ENCODE measurements around the gene CBARP. TPM values are rescaled to one million over a fixed set of nuclear protein-coding genes. Genes with fewer than 3 reads are reported as not detected.

The CBARP gene, protein sequence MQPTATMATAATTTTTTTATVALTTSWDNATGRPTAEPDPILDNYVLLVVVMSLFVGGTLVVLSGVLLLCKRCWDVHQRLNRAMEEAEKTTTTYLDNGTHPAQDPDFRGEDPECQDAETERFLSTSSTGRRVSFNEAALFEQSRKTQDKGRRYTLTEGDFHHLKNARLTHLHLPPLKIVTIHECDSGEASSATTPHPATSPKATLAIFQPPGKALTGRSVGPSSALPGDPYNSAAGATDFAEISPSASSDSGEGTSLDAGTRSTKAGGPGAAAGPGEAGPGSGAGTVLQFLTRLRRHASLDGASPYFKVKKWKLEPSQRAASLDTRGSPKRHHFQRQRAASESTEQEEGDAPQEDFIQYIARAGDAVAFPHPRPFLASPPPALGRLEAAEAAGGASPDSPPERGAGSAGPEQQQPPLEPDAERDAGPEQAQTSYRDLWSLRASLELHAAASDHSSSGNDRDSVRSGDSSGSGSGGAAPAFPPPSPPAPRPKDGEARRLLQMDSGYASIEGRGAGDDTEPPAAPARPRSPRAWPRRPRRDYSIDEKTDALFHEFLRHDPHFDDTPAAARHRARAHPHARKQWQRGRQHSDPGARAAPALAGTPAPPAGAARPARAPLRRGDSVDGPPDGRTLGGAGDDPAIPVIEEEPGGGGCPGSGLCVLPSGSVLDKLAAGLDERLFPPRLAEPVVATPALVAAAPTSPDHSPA
- 2.1 and 2.2 TPM in 2 replicates for total RNA-seq

GRCh38 chr19:1237754-1238368 lies at the start of gene CBARP:
Gene CBARP, minus strand, starts transcription at chr19:1238005. Its CDS starts 1,905 bp downstream, at chr19:1236100.
- no peak for DNase-seq (ENCODE audit: low read depth, low spot score)

- DNase-seq (ENCODE audit: low read depth, low spot score), result no peak
Observed at GRCh38 chr19:1286487-1287353, 48.9 kb upstream of the CBARP start.

DNA sequence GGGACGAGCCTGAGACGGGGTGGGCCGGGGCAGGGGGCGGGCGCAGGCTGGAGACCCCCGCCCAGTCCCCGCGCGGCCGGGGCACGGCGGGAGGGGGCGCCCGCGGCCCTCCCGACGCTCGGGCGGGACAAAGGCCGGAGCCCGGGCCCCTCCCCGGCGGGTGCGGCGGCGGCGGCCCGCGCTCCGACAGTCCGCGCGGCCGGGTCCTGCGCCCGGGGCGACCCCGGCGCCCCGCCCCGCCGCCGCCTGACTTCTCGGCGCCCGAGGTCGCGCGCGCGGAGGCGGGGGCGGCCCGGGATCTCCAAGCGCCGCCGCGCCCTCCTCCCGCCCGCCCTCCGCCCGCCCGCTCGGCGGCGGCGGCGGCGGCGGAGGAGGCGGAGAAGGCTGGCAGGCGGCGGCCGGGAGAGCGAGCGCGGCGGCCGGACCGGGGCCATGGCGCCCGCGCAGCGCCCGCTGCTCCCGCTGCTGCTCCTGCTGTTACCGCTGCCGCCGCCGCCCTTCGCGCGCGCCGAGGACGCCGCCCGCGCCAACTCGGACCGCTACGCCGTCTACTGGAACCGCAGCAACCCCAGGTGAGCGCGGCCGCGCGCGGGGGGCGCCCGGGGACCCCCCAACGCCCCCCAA lies 48.0 kb upstream of the CBARP start, which contains the start of gene EFNA2:
EFNA2 (plus strand) TSS at position 137 of the 624 bp plus-strand sequence; CDS start at position 433, 296 bp downstream.
- DNase-seq (ENCODE audit: low read depth, low spot score), result no peak

- DNase-seq (ENCODE audit: low read depth, low spot score), result no peak
Observed at GRCh38 chr19:1284979-1285736, 47.4 kb upstream of the CBARP start.

- no peak for DNase-seq (ENCODE audit: low read depth, low spot score)
Observed at GRCh38 chr19:1284293-1284978, 46.6 kb upstream of the CBARP start.

DNA sequence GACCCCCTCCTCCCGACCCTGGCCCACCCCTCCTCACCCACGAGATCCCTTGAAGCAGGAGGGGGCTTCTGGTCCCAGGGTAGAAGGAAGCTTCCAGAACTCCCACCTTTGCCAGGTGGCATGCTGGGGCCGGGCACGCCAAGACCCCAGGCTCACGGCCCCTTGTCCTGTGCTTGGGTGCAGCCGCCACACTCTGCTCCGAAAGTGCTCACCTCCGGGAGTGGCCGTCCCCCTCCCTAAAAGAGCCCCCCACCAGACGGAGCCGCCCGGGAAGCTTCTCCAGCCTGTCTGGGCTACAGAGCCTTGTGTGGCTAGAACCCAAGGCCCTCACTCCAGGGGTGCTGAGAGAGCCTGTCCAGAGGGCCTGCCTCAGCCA lies 46.1 kb upstream of the CBARP start:
- no peak for DNase-seq (ENCODE audit: low read depth, low spot score)

DNA sequence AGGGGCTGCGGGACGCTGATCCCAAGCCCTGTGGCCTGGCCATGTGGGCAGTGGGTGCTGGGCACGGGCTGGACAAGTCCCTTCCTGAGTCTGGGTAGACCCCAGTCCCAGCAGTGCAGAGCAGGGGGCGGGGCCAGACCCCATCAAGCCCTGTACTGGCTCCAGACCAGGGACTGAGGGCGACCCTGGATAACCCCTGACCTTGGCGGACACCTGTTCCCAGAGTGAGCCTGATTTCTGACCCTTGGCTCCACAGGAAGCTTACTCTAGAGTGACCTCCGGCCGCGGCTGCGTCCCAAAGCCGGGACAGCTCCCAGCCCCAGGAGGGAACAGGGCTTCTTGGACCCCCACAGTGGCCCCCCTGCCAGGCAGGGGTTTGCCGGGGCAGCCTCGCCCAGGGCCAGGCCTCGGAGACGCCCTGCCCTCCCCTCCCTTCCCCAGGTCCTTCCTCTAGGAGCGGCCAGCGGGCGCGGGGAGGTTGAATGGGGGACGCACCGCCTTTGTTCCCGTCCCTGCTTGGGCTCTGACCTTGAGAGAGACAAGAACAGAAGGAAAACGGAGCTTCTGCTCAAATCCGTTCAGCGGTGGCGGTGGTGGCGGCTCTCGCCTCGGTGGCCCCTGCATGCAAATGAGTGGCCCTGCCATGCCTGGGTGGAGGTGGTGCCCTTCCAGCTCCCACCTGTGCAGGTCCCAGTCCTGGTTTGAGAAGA lies 45.6 kb upstream of the CBARP start:
- no peak for DNase-seq (ENCODE audit: low read depth, low spot score)

DNA sequence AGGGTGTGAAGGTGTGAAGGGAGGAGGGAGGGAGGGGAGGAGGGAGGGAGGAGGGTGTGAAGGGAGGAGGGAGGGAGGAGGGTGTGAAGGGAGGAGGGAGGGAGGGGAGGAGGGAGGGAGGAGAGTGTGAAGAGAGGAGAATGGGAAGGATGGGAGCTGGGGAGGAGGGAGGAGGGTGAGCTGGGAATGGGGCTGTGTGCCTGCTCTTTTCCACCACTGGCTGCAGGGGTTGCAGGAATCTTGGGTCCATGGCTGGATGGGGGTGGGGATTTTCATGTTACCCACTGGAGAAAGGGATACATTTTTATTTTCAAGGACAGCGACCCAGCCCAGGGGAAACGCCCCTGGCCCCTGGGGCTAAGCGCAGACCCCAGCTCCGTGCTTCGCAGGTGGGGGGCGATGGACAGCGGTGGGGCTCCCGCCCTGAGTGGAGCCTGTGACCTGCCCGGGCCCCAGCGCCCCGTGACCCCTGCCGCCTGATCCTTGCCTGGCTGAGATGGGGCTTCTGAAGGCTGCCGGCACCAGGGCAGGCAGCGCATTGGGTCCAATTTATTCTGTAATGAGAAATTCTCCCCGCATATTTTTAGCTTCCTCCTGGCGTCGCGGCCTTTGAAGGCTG lies 44.9 kb upstream of the CBARP start:
- DNase-seq (ENCODE audit: low read depth, low spot score), result no peak

GRCh38 chr19:1281569-1282287 lies 43.9 kb upstream of the CBARP start:
- DNase-seq (ENCODE audit: low read depth, low spot score), result no peak

DNA sequence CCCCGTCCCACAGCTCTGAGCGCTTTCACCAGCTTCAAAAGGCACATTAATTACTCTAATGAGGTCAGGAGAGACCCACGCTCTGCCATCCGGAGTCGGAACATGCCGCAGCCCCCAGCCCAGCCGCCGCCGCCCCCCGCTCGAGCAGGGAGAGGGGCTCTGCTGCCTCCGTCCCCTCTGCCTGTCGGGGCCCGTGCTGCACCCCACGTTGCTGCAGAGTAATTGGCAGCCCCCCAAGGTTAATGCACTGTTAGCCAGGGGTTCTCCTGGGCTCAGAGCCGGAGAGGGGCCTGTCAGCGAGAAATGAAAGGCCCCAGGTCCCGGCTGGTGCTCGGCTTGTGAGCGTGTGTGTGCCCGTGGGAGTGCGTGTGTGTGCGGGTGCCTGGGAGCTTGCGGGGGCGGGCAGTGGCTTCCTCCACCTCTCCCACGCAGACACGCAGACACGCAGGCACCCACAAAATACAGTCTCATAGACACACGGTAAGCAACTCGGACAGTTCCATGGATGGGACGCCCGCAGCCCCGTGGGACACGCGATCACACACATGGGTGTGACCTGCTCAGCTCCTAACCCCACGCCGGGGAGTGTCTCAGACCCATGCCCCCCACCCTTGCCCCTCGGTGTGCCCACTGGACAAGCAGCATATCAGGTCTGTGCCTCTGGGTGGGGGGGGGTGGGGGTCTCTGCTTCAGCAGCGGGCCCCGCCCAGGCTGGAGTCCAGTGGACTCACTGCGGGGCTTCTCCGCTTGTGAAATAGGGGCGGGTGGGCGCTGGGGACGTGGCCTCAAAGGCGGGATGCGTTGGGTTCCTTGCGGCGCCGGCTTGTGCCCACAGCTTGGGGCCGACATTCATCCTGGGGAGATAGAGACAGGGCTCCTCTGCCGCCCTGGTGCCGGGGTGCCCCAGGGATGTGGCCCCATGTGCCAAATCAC lies 43.1 kb upstream of the CBARP start:
- no peak for DNase-seq (ENCODE audit: low read depth, low spot score)

GRCh38 chr19:1279782-1280341 lies 42.1 kb upstream of the CBARP start:
- DNase-seq (ENCODE audit: low read depth, low spot score), result no peak

- DNase-seq (ENCODE audit: low read depth, low spot score), result no peak
Observed at GRCh38 chr19:1278713-1279660, 41.2 kb upstream of the CBARP start.

DNA sequence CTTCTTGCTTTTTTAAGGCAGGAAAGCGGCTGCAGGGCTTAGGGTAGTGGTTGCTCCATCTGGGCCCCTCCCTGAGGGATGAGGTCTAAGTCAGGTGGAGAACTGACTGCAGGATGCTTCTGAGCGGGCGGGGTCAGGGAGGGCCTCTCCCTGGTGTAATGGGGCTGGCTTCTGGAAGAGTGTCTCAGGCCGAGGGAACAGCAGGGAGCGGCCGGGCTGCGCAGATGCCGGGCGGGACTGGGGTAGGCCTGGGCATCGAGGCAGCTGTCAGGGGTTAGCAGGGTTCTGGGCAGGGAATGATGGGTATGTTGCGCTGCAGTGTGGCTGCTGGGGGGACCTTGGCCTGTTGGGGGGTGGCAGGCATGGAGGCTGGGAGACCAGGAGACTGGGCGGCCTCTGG lies 40.3 kb upstream of the CBARP start:
- no peak for DNase-seq (ENCODE audit: low read depth, low spot score)

- DNase-seq (ENCODE audit: low read depth, low spot score), result no peak
Observed at GRCh38 chr19:1277061-1277460, 39.3 kb upstream of the CBARP start.

GRCh38 chr19:1276628-1277022 lies 38.8 kb upstream of the CBARP start:
- no peak for DNase-seq (ENCODE audit: low read depth, low spot score)
